Tibial nerve (tissue), 4 donors: Measurements from ENCODE around the gene VAMP3.

Source experiments
- CTCF ChIP-seq, 5 experiments: fragments of 200-600 bp in 3 of 5; fragments of 450-650 bp in 2 of 5; sonication (generic) in 3 of 5; IDR thresholded peaks; one replicate each; pipeline ENCODE4 v1.5.1; 2016 to 2019; ENCODE audit warnings: antibody characterized with exemption in 5 of 5, mild to moderate bottlenecking in 3 of 5, moderate library complexity in 2 of 5
- EP300 ChIP-seq, 2 donors: sonication (generic); formaldehyde crosslinking; IDR thresholded peaks; one replicate each; pipeline ENCODE4 v1.6.1; 2017; ENCODE audit warnings: antibody characterized with exemption in 2 of 2, mild to moderate bottlenecking in 1 of 2
- POLR2A ChIP-seq, 2 donors: fragments of 450-650 bp; IDR thresholded peaks; one replicate each; pipeline ENCODE4 v1.6.1; 2017; ENCODE audit warnings: antibody characterized with exemption in 2 of 2, mild to moderate bottlenecking in 2 of 2, moderate library complexity in 2 of 2

DNA sequence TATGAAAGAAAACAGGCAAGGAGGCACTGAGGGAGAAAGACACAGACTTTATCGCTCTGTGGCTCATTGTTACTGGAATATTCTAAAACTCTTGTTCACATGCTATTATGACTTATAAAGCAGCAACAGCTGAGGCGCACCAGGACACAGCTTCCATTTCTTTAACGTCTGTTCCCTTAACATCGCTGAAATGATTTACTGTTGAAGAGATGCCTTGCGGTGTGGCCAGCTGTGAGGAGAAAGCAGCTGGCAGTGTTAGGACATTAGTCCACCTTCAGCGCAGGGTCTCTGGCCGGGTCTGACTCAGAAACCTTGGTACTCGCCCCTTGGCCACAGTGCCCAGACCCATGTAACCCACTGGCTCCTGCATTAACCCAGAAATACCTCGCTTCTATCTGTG, 9.9 kb downstream of the VAMP3 start:
- TF ChIP-seq POLR2A (IDR thresholded peaks at IDR 0.05) (no peak), CTCF (IDR thresholded peaks at IDR 0.05) (no peak), EP300 (IDR thresholded peaks at IDR 0.05) (no peak)
